ENCODE results near the gene CDS2.
A peak's percentile ranks its signal among the peaks of the same experiment; 100 is the strongest.
"Not testable (repeated sequence)": the region's sequence is repeated elsewhere in the genome, so short reads cannot be mapped to it uniquely, and the experiment has no call there.

The CDS2 gene

DNA sequence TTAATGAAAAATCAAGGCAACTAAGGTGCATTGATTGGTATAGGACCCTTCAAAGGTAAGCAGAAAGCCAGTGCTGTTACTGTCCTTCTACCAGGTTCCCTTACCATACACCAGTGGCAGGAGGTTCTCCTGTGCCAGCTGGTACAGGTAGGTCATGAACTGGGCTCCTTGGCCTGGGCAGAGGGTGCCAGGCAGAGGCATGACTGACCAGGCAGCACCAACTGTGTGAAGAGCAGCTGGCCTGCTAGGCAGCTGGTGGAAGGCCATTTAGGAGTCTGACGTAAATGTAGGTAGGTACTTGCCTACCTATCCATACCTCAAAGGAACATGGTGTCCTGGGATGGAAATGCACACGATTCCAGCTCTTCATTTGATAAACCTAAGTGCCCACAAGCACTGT, 30.3 kb upstream of the CDS2 start:
- no peak for TF ChIP-seq ZNF565 (CRISPR knock-in tag; conservative IDR thresholded peaks at IDR 0.05; ENCODE audit: low read depth)
- TF ChIP-seq, protein P1, sequence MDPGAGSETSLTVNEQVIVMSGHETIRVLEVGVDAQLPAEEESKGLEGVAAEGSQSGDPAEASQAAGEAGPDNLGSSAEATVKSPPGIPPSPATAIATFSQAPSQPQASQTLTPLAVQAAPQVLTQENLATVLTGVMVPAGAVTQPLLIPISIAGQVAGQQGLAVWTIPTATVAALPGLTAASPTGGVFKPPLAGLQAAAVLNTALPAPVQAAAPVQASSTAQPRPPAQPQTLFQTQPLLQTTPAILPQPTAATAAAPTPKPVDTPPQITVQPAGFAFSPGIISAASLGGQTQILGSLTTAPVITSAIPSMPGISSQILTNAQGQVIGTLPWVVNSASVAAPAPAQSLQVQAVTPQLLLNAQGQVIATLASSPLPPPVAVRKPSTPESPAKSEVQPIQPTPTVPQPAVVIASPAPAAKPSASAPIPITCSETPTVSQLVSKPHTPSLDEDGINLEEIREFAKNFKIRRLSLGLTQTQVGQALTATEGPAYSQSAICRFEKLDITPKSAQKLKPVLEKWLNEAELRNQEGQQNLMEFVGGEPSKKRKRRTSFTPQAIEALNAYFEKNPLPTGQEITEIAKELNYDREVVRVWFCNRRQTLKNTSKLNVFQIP (CRISPR knock-in tag; IDR thresholded peaks at IDR 0.05; ENCODE audit: borderline replicate concordance, low read depth): no peak
- TF ChIP-seq ZC3H10 (CRISPR knock-in tag; IDR thresholded peaks at IDR 0.05): no peak
- TF ChIP-seq ZNF8 (CRISPR knock-in tag; IDR thresholded peaks at IDR 0.05): no peak
- TF ChIP-seq TOX (CRISPR knock-in tag; IDR thresholded peaks at IDR 0.05; ENCODE audit: borderline replicate concordance): no peak
- TF ChIP-seq ISL1 (CRISPR knock-in tag; IDR thresholded peaks at IDR 0.05): no peak
- no peak for TF ChIP-seq SNAI2 (CRISPR knock-in tag; IDR thresholded peaks at IDR 0.05)

DNA sequence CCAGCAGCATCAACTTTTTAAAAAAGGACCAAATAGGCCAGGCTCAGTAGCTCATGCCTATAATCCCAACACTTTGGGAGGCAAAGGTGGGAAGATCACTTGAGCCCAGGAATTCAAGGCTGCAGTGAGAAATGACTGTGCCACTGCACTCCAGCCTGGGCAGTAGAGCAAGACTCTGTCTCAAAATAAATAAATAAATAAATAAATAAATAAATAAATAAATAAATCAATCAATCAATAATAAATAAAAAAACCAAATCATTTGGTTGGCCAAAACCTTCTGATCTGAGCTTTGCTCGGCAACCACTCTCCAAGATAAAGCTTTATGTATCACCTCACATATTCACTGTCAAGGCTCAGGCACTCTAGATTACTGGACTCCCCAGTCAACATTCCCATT, 27.8 kb upstream of the CDS2 start:
- not testable (repeated sequence) for ATAC-seq

More for the DNA sequence above, 30.3 kb upstream of the CDS2 start:
- no peak for ATAC-seq

DNA sequence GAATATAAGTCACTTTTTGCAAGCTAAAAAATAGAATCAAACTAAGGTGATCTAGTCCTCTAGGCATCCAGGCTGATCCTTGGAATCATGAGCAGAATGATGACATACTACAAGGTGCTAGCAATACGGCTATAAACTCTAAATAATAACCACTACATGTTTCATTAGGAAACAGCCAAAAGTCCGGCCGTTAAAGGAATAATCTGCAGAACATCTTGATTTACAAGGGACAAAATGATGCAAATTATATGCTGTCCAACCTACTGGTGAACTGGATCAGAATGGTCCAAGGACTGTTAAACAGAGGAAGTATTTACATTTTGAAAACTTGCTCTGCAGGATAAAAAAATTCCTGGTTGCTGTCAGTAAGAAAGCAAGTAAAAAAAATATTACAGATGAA, 26.9 kb upstream of the CDS2 start:
- ATAC-seq: not testable (repeated sequence)

DNA sequence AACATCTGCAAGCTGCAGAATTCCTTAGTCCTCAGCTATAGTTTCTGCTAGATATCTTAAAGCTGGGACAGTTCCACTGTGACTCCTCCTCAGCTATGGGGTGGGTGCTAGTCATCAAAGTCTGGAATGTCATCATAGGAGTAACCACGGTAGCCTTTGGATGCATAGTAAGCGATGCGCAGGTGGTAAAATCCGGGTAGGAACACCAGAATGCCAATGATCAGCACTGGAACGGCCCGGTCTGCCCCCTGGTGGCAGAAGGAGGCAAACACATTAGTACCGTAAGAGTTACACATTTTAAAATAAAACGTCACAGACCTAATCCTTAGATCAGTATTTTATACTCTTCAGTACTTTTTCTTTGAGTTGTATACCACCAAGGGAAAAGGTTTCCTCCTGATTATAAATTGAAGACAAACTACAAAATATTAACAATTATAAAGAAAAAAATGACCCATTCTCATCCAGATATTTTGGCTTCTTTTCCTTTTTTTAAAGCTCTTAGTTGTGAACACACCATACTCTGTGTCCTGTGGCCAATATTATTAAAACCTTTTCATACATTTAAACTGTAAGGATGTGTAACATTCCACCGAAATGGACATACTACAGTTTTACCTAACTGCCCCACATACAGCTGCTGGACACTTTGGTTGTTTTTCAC, 26.0 kb upstream of the CDS2 start:
- TF ChIP-seq, protein P2, sequence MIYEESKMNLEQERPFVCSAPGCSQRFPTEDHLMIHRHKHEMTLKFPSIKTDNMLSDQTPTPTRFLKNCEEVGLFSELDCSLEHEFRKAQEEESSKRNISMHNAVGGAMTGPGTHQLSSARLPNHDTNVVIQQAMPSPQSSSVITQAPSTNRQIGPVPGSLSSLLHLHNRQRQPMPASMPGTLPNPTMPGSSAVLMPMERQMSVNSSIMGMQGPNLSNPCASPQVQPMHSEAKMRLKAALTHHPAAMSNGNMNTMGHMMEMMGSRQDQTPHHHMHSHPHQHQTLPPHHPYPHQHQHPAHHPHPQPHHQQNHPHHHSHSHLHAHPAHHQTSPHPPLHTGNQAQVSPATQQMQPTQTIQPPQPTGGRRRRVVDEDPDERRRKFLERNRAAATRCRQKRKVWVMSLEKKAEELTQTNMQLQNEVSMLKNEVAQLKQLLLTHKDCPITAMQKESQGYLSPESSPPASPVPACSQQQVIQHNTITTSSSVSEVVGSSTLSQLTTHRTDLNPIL (CRISPR knock-in tag; IDR thresholded peaks at IDR 0.05; ENCODE audit: low read depth): no peak
- TF ChIP-seq PPARA (CRISPR knock-in tag; IDR thresholded peaks at IDR 0.05; ENCODE audit: borderline replicate concordance) (no peak), ZNF565 (CRISPR knock-in tag; conservative IDR thresholded peaks at IDR 0.05; ENCODE audit: low read depth) (no peak), ZFP3 (CRISPR knock-in tag; IDR thresholded peaks at IDR 0.05) (no peak), ZC3H10 (CRISPR knock-in tag; IDR thresholded peaks at IDR 0.05) (no peak), OSR1 (CRISPR knock-in tag; IDR thresholded peaks at IDR 0.05) (no peak), GLIS3 (CRISPR knock-in tag; IDR thresholded peaks at IDR 0.05) (no peak), ISL1 (CRISPR knock-in tag; IDR thresholded peaks at IDR 0.05) (no peak), SNAI2 (CRISPR knock-in tag; IDR thresholded peaks at IDR 0.05) (no peak), ESRRG (CRISPR knock-in tag; IDR thresholded peaks at IDR 0.05) (no peak), ZNF70 (CRISPR knock-in tag; IDR thresholded peaks at IDR 0.05) (no peak), CSDC2 (CRISPR knock-in tag; IDR thresholded peaks at IDR 0.05) (no peak), TOX (CRISPR knock-in tag; IDR thresholded peaks at IDR 0.05; ENCODE audit: borderline replicate concordance) (no peak), BACH2 (CRISPR knock-in tag; IDR thresholded peaks at IDR 0.05; ENCODE audit: borderline replicate concordance) (no peak)
- TF ChIP-seq, protein P3, sequence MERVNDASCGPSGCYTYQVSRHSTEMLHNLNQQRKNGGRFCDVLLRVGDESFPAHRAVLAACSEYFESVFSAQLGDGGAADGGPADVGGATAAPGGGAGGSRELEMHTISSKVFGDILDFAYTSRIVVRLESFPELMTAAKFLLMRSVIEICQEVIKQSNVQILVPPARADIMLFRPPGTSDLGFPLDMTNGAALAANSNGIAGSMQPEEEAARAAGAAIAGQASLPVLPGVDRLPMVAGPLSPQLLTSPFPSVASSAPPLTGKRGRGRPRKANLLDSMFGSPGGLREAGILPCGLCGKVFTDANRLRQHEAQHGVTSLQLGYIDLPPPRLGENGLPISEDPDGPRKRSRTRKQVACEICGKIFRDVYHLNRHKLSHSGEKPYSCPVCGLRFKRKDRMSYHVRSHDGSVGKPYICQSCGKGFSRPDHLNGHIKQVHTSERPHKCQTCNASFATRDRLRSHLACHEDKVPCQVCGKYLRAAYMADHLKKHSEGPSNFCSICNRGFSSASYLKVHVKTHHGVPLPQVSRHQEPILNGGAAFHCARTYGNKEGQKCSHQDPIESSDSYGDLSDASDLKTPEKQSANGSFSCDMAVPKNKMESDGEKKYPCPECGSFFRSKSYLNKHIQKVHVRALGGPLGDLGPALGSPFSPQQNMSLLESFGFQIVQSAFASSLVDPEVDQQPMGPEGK (CRISPR knock-in tag; IDR thresholded peaks at IDR 0.05; ENCODE audit: borderline replicate concordance): no peak
- TF ChIP-seq, protein P1 (CRISPR knock-in tag; IDR thresholded peaks at IDR 0.05; ENCODE audit: borderline replicate concordance, low read depth): no peak
- TF ChIP-seq, protein P4, sequence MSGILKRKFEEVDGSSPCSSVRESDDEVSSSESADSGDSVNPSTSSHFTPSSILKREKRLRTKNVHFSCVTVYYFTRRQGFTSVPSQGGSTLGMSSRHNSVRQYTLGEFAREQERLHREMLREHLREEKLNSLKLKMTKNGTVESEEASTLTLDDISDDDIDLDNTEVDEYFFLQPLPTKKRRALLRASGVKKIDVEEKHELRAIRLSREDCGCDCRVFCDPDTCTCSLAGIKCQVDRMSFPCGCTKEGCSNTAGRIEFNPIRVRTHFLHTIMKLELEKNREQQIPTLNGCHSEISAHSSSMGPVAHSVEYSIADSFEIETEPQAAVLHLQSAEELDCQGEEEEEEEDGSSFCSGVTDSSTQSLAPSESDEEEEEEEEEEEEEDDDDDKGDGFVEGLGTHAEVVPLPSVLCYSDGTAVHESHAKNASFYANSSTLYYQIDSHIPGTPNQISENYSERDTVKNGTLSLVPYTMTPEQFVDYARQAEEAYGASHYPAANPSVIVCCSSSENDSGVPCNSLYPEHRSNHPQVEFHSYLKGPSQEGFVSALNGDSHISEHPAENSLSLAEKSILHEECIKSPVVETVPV (CRISPR knock-in tag; IDR thresholded peaks at IDR 0.05): no peak
- peak; percentile 93 for ATAC-seq

DNA sequence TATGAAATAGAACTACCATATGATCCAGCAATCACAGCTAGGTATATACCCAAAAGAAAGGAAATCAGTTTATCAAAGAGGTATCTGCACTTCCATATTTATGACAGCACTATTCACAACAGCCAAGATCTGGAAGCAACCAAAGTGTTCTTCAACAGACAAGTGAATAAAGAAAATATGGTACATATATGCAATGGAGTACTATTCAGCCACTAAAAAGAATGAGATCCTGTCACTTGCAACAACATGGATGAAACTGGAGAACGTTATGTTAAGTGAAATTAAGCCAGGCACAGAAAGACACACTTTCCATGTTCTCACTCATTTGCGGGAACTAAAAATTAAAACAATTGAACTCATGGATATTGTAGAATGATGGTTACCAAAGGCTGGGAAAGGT, 22.3 kb upstream of the CDS2 start:
- no peak for ATAC-seq
- TF ChIP-seq ZNF8 (CRISPR knock-in tag; IDR thresholded peaks at IDR 0.05) (peak; percentile 73), RARB (CRISPR knock-in tag; IDR thresholded peaks at IDR 0.05) (no peak), SNAI2 (CRISPR knock-in tag; IDR thresholded peaks at IDR 0.05) (no peak), ZNF70 (CRISPR knock-in tag; IDR thresholded peaks at IDR 0.05) (no peak), PPARA (CRISPR knock-in tag; IDR thresholded peaks at IDR 0.05; ENCODE audit: borderline replicate concordance) (no peak), ESRRG (CRISPR knock-in tag; IDR thresholded peaks at IDR 0.05) (no peak)
- TF ChIP-seq, protein P5, sequence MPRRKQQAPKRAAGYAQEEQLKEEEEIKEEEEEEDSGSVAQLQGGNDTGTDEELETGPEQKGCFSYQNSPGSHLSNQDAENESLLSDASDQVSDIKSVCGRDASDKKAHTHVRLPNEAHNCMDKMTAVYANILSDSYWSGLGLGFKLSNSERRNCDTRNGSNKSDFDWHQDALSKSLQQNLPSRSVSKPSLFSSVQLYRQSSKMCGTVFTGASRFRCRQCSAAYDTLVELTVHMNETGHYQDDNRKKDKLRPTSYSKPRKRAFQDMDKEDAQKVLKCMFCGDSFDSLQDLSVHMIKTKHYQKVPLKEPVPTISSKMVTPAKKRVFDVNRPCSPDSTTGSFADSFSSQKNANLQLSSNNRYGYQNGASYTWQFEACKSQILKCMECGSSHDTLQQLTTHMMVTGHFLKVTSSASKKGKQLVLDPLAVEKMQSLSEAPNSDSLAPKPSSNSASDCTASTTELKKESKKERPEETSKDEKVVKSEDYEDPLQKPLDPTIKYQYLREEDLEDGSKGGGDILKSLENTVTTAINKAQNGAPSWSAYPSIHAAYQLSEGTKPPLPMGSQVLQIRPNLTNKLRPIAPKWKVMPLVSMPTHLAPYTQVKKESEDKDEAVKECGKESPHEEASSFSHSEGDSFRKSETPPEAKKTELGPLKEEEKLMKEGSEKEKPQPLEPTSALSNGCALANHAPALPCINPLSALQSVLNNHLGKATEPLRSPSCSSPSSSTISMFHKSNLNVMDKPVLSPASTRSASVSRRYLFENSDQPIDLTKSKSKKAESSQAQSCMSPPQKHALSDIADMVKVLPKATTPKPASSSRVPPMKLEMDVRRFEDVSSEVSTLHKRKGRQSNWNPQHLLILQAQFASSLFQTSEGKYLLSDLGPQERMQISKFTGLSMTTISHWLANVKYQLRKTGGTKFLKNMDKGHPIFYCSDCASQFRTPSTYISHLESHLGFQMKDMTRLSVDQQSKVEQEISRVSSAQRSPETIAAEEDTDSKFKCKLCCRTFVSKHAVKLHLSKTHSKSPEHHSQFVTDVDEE (CRISPR knock-in tag; IDR thresholded peaks at IDR 0.05): no peak

All from SK-N-SH treated with all-trans-retinoic acid at 6 μM for 48 hours (cell line).